Measurements from ENCODE around the gene RPL22. TPM values are rescaled to one million over a fixed set of nuclear protein-coding genes. Genes with fewer than 3 reads are reported as not detected.
A peak's percentile ranks its signal among the peaks of the same experiment; 100 is the strongest.

Gene RPL22
- total RNA-seq, 2 donors from 2014 or later = 121 to 213 TPM

DNA sequence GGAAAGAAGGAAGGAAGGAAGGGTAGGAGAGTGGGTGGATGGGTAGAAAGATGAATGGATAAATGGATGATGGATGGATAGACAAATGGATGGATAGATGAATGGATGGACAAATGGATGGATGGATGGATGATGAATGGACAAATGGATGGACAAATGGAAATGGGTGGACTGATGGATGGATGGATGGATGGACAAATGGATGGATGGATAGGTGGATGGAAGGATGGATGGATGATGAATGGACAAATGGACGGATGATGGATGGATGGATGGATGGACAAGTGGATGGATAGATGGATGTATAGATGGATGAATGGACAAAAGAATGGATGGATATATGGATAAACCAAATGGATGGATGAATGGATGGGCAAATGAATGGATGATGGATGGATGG, 49.8 kb downstream of the RPL22 start:
- Histone ChIP-seq H3K4me1 (replicated peaks) (no peaks in the 10 kb centered on the region), H3K36me3 (no peaks in the 10 kb centered on the region), H3K27me3 (replicated peaks; ENCODE audit: insufficient read depth) (peaks cover 10% of the 10 kb centered on the region), H3K27ac (no peak overlapping the region), H3K9me3 (no peaks in the 10 kb centered on the region), H3K4me3 (no peak overlapping the region)
- no peak for TF ChIP-seq POLR2A (IDR thresholded peaks at IDR 0.05)
- no peak for TF ChIP-seq POLR2AphosphoS5 (IDR thresholded peaks at IDR 0.05)
- intact Hi-C loops (cut with DNase I) = no loop called here
- WGBS = 100% methylated on average over 1 of the region's 1 CpG
- DNase-seq (ENCODE audit: low spot score) = no peak

DNA sequence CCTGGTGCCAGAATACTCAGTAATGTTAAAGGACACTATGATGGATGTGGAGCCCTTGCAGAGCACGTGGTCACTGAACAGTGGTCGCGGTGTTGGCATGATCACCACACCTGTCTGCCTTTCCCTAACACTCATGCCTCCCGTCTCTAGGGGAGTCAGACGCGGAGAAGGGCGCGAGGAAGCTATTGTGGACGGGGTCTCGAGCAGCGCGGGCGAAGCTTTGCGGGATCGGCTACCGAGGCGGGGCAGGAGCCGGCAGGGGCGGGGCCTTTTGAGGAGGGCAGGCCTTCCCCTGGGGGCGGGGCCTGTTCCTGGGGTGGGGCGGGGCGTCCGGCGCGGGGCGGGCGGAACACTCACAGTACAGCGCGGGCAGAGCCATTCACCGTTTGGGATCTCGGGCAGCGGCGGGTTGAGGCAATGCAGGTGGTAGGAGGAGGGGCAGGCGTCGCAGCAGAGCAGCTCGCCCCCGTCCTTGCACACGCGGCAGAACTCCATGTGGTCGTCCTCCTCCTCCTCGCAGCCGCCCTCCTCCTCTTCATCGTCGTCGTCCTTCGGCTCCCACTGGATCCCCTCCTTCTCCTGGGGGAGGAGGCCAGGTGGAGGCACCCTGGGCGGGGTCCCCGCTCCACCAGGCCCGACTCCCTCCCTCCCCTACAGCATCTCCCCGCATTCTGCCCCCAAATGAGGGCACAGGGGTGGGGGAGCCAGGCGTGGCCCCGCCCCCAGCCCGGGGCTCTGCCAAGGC, 50.7 kb downstream of the RPL22 start:
- Histone ChIP-seq H3K4me3 (no peak overlapping the region), H3K36me3 (no peaks in the 10 kb centered on the region), H3K9me3 (no peaks in the 10 kb centered on the region), H3K27me3 (replicated peaks; ENCODE audit: insufficient read depth) (peaks cover 10% of the 10 kb centered on the region), H3K4me1 (replicated peaks) (no peaks in the 10 kb centered on the region), H3K27ac (no peak overlapping the region)
- peak; percentile 27 for DNase-seq (ENCODE audit: low spot score)
- intact Hi-C loops (cut with DNase I) = no loop called here
- WGBS = 5% methylated on average over 52 of the region's 53 CpGs
- TF ChIP-seq POLR2A (IDR thresholded peaks at IDR 0.05) (no peak), POLR2AphosphoS5 (IDR thresholded peaks at IDR 0.05) (no peak)
- TF ChIP-seq, protein P1, sequence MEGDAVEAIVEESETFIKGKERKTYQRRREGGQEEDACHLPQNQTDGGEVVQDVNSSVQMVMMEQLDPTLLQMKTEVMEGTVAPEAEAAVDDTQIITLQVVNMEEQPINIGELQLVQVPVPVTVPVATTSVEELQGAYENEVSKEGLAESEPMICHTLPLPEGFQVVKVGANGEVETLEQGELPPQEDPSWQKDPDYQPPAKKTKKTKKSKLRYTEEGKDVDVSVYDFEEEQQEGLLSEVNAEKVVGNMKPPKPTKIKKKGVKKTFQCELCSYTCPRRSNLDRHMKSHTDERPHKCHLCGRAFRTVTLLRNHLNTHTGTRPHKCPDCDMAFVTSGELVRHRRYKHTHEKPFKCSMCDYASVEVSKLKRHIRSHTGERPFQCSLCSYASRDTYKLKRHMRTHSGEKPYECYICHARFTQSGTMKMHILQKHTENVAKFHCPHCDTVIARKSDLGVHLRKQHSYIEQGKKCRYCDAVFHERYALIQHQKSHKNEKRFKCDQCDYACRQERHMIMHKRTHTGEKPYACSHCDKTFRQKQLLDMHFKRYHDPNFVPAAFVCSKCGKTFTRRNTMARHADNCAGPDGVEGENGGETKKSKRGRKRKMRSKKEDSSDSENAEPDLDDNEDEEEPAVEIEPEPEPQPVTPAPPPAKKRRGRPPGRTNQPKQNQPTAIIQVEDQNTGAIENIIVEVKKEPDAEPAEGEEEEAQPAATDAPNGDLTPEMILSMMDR (IDR thresholded peaks at IDR 0.05) = no peak

DNA sequence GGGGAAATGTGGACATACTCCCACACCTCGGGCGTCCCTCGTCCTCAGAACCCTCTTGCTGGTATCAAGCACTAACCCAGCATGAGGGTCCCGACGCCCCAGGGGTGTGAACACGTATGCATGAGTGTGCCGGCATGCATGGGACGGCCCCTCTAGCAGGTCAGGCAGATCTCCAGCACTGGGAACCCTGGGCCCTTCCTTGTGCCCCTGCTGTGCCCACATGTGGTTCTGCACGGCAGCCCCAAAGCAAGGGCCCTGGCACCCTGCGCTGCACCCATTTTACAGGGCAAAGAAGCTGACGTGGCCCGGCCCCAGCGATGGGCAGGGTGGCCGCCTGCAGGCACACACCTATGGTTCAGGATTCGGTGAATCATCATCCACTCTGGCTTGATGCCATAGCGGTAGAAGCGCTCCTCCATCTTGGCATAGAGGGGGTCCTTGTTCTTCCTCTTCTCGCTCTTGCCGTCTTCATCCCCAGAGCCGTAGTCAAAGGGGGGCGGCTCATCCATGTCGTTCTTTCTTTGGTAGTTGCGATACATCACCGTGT, 53.5 kb downstream of the RPL22 start:
- Histone ChIP-seq H3K4me3 (no peak overlapping the region), H3K27ac (no peak overlapping the region), H3K36me3 (no peaks in the 10 kb centered on the region), H3K27me3 (replicated peaks; ENCODE audit: insufficient read depth) (peaks cover 10% of the 10 kb centered on the region), H3K9me3 (no peaks in the 10 kb centered on the region), H3K4me1 (replicated peaks) (no peaks in the 10 kb centered on the region)
- intact Hi-C loops (cut with DNase I) = no loop called here
- TF ChIP-seq, protein P1 (IDR thresholded peaks at IDR 0.05) = no peak
- TF ChIP-seq POLR2AphosphoS5 (IDR thresholded peaks at IDR 0.05) (no peak), POLR2A (IDR thresholded peaks at IDR 0.05) (no peak)
- 86% methylated on average over 24 of the region's 24 CpGs for WGBS
- DNase-seq (ENCODE audit: low spot score) = no peak

DNA sequence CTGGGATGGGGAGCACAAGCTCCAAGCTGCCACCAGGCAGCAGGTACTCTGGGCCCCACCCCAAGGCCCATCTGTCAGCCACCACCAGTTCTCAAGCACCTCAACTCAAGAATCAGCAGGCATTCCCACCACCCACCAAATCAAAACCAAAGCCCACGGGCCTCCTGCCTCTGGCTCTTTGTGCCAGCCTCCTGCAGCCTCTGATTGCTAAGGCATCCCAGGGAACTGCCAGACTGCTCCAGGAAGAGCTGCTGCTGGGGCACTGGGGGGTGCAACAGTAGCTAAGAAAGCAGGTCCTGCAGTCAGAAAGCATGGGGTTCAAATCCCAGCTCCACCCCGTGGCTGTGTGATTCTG, 54.0 kb downstream of the RPL22 start:
- Histone ChIP-seq H3K27ac (no peak overlapping the region), H3K9me3 (no peaks in the 10 kb centered on the region), H3K36me3 (no peaks in the 10 kb centered on the region), H3K27me3 (replicated peaks; ENCODE audit: insufficient read depth) (peaks cover 10% of the 10 kb centered on the region), H3K4me1 (replicated peaks) (no peaks in the 10 kb centered on the region), H3K4me3 (no peak overlapping the region)
- DNase-seq (ENCODE audit: low spot score) = no peak
- intact Hi-C loops (cut with DNase I) = no loop called here
- TF ChIP-seq POLR2AphosphoS5 (IDR thresholded peaks at IDR 0.05) (no peak), POLR2A (IDR thresholded peaks at IDR 0.05) (no peak)
- TF ChIP-seq, protein P1 (IDR thresholded peaks at IDR 0.05) = no peak
- 46% methylated on average over 2 of the region's 2 CpGs for WGBS

DNA sequence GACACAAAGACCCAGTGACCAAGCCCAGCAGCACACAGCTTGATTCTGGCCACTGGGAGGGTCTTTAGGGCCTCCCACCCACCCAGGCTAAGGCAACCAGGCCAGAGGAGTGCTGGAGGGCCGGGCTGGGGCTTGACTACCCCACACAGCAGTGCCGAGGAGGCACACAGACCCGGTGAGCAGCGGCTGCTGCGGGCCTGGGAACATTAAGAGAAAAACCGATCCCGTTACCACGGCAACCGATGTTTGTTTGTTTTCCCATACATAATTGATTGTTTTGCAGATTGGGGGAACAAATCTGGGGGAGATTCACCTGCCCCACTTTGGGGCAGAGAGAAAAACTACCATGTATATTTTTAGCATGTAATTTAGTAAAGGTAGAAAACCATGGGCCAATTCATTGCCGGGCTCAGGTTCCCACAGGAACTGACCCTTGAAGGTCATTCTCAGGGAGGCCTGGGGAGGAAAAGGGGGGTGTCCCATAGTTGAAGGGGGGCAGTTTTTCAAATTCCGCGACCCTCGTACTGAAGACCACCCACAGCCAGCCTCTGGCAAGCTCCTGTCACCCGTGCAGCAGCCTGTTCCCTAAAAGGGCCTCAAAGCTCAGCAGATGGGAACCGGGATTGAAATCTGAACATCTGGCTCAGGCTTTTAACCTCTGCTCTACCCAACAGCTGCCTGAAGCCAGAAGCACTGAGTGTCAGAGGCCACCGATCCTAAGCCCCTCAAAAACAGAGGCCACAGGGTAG, 54.6 kb downstream of the RPL22 start:
- Histone ChIP-seq H3K4me3 (no peak overlapping the region), H3K9me3 (no peaks in the 10 kb centered on the region), H3K27ac (no peak overlapping the region), H3K27me3 (replicated peaks; ENCODE audit: insufficient read depth) (peaks cover 10% of the 10 kb centered on the region), H3K36me3 (no peaks in the 10 kb centered on the region), H3K4me1 (replicated peaks) (no peaks in the 10 kb centered on the region)
- TF ChIP-seq, protein P1 (IDR thresholded peaks at IDR 0.05) = no peak
- TF ChIP-seq POLR2A (IDR thresholded peaks at IDR 0.05) = no peak
- TF ChIP-seq POLR2AphosphoS5 (IDR thresholded peaks at IDR 0.05) = no peak
- no peak for DNase-seq (ENCODE audit: low spot score)
- intact Hi-C loops (cut with DNase I) = no loop called here
- WGBS = 50% methylated on average over 16 of the region's 16 CpGs

Measured in prostate gland (tissue), 2 donors.